IMR-90 (cell line): ENCODE measurements around the gene PPM1K. TPM values are rescaled to one million over a fixed set of nuclear protein-coding genes. Genes with fewer than 3 reads are reported as not detected.

Experiments used
- ATAC-seq: fragments of 200-7000 bp; cut with Tn5 transposase; 2 replicates; pipeline ENCODE4 v1.9.1; 2020; ENCODE audit warnings: low read depth, mild to moderate bottlenecking, moderate library complexity
- BruUV-seq: library from RNA; stranded (reverse); fragments of 400-500 nt; replicated peaks from 2 replicates; lab custom pipeline; 2021; lab: Mats Ljungman, UMichigan
- CTCF ChIA-PET: fragments of 300-600 bp; formaldehyde crosslinking; extraction: SDS; loops from one replicate; lab custom pipeline; 2021; ENCODE audit warnings: antibody characterized with exemption; lab: Yijun Ruan, JAX
- POLR2A ChIA-PET: fragments of 300-600 bp; sonication (Branson Sonifier 250); formaldehyde crosslinking; loops from one replicate; lab custom pipeline; 2022; ENCODE audit warnings: antibody characterized with exemption; ENCODE audit not compliant: unreplicated experiment; lab: Charles Lee
- DNase-seq: peaks from one replicate; pipeline ENCODE4 v3.0.0; 2013
- H2AFZ ChIP-seq: replicated peaks from 2 replicates; pipeline ENCODE3; 2013; ENCODE audit warnings: low read length, mild to moderate bottlenecking; ENCODE audit not compliant: poor library complexity
- H2AK5ac ChIP-seq: 2 replicates; pipeline ENCODE4 v1.6.1; 2013; ENCODE audit warnings: low read depth, low read length, inconsistent platforms
- H2AK9ac ChIP-seq: replicated peaks from 2 replicates; pipeline ENCODE3; 2013; ENCODE audit warnings: mild to moderate bottlenecking, low read depth, low read length, moderate library complexity; ENCODE audit not compliant: poor library complexity
- H2BK120ac ChIP-seq: 2 replicates; pipeline ENCODE4 v1.6.1; 2013; ENCODE audit warnings: low read depth, low read length, inconsistent platforms
- H2BK15ac ChIP-seq: 3 replicates; pipeline ENCODE4 v1.6.1; 2013; ENCODE audit warnings: low read depth, low read length, inconsistent platforms
- H2BK20ac ChIP-seq: 2 replicates; pipeline ENCODE4 v1.6.1; 2013; ENCODE audit warnings: low read depth, mild to moderate bottlenecking, inconsistent platforms, low read length, moderate library complexity
- H2BK5ac ChIP-seq: 2 replicates; pipeline ENCODE4 v1.6.1; 2013; ENCODE audit warnings: mild to moderate bottlenecking, low read depth, low read length, inconsistent platforms; ENCODE audit not compliant: poor library complexity, severe bottlenecking
- H3K14ac ChIP-seq: replicated peaks from 2 replicates; pipeline ENCODE4 v1.6.1; 2013; ENCODE audit warnings: low read depth, low read length, inconsistent platforms
- H3K18ac ChIP-seq: 2 replicates; pipeline ENCODE4 v1.6.1; 2013; ENCODE audit warnings: low read depth, low read length, control low read depth
- H3K23ac ChIP-seq: 2 replicates; pipeline ENCODE4 v1.6.1; 2013; ENCODE audit warnings: low read depth, low read length, inconsistent platforms
- H3K27ac ChIP-seq: 2 replicates; pipeline ENCODE4 v1.5.1; 2013; ENCODE audit warnings: mild to moderate bottlenecking, control low read depth, low read length; ENCODE audit not compliant: insufficient read depth
- H3K27me3 ChIP-seq: 2 replicates; pipeline ENCODE4 v1.6.1; 2013; ENCODE audit warnings: low read length; ENCODE audit not compliant: control insufficient read depth, insufficient read depth
- H3K36me3 ChIP-seq: 2 replicates; pipeline ENCODE4 v1.6.1; 2013; ENCODE audit warnings: low read length, mixed read lengths; ENCODE audit not compliant: control insufficient read depth, insufficient read depth
- H3K4ac ChIP-seq: 2 replicates; pipeline ENCODE4 v1.6.1; 2013; ENCODE audit warnings: low read depth, low read length, inconsistent platforms
- H3K4me1 ChIP-seq: 2 replicates; pipeline ENCODE4 v1.6.1; 2013; ENCODE audit warnings: low read length, mixed read lengths; ENCODE audit not compliant: control insufficient read depth, insufficient read depth
- H3K4me2 ChIP-seq: 2 replicates; pipeline ENCODE4 v1.6.1; 2013; ENCODE audit warnings: low read depth, mild to moderate bottlenecking, control low read depth, low read length, moderate library complexity
- H3K4me3 ChIP-seq: 2 replicates; pipeline ENCODE4 v1.5.1; 2013; ENCODE audit warnings: low read depth, mild to moderate bottlenecking, control low read depth, low read length, moderate library complexity; ENCODE audit not compliant: insufficient read depth
- H3K56ac ChIP-seq: 2 replicates; pipeline ENCODE4 v1.6.1; 2013; ENCODE audit warnings: low read length, inconsistent platforms; ENCODE audit not compliant: insufficient read depth; ENCODE audit errors: extremely low read depth
- H3K79me1 ChIP-seq, 2 experiments: 2 replicates each; pipeline ENCODE4 v1.6.1; 2013; ENCODE audit warnings: low read length in 2 of 2, inconsistent platforms in 1 of 2, low read depth in 1 of 2
- H3K9ac ChIP-seq: 2 replicates; pipeline ENCODE4 v1.6.1; 2013; ENCODE audit warnings: low read depth, low read length, control low read depth
- H3K9me1 ChIP-seq: 2 replicates; pipeline ENCODE4 v1.6.1; 2013; ENCODE audit warnings: low read length, inconsistent platforms; ENCODE audit not compliant: insufficient read depth
- H3K9me3 ChIP-seq: 2 replicates; pipeline ENCODE4 v1.6.1; 2013; ENCODE audit warnings: low read length; ENCODE audit not compliant: control insufficient read depth, insufficient read depth
- H4K20me1 ChIP-seq: 2 replicates; pipeline ENCODE4 v1.6.1; 2013; ENCODE audit warnings: low read length, inconsistent platforms; ENCODE audit not compliant: insufficient read depth
- H4K5ac ChIP-seq: 2 replicates; pipeline ENCODE4 v1.6.1; 2013; ENCODE audit warnings: mild to moderate bottlenecking, low read depth, low read length, control low read depth
- H4K8ac ChIP-seq, 2 experiments: 2 replicates each; pipeline ENCODE4 v1.6.1; 2013; ENCODE audit warnings: low read depth in 2 of 2, low read length in 2 of 2, control low read depth in 1 of 2, inconsistent platforms in 1 of 2
- H4K91ac ChIP-seq: 2 replicates; pipeline ENCODE4 v1.6.1; 2013; ENCODE audit warnings: low read depth, low read length, inconsistent platforms; ENCODE audit not compliant: insufficient read depth
- BHLHE40 ChIP-seq: fragments of 150-350 bp; IDR thresholded peaks from 2 replicates; pipeline ENCODE4 v1.6.1; 2016; ENCODE audit warnings: mild to moderate bottlenecking, low read depth, low read length
- CEBPB ChIP-seq: IDR thresholded peaks from 2 replicates; pipeline ENCODE4 v1.6.1; 2012; ENCODE audit warnings: low read depth, low read length, improper control_type of control experiment
- CHD1 ChIP-seq: IDR thresholded peaks from 2 replicates; pipeline ENCODE4 v1.6.1; 2012; ENCODE audit warnings: low read depth, low read length, improper control_type of control experiment
- CTCF ChIP-seq: conservative IDR thresholded peaks from 2 replicates; pipeline ENCODE4 v1.5.1; 2012; ENCODE audit warnings: mild to moderate bottlenecking, low read depth, low read length, improper control_type of control experiment
- ELK1 ChIP-seq: fragments of 150-350 bp; IDR thresholded peaks from 2 replicates; pipeline ENCODE4 v1.6.1; 2016; ENCODE audit warnings: low read depth, mild to moderate bottlenecking, low read length, moderate library complexity, borderline replicate concordance
- FOS ChIP-seq: fragments of 150-350 bp; IDR thresholded peaks from 2 replicates; pipeline ENCODE4 v1.6.1; 2016; ENCODE audit warnings: low read depth, low read length
- MAFK ChIP-seq: IDR thresholded peaks from 2 replicates; pipeline ENCODE4 v1.6.1; 2012; ENCODE audit warnings: low read depth, low read length, improper control_type of control experiment
- MAZ ChIP-seq: IDR thresholded peaks from 2 replicates; pipeline ENCODE4 v1.6.1; 2012; ENCODE audit warnings: low read depth, mild to moderate bottlenecking, low read length, improper control_type of control experiment, moderate library complexity, borderline replicate concordance
- MXI1 ChIP-seq: IDR thresholded peaks from 2 replicates; pipeline ENCODE4 v1.6.1; 2012; ENCODE audit warnings: low read depth, mild to moderate bottlenecking, low read length, moderate library complexity, borderline replicate concordance
- NFE2L2 ChIP-seq: fragments of 150-350 bp; IDR thresholded peaks from 2 replicates; pipeline ENCODE4 v1.6.1; 2016; ENCODE audit warnings: low read depth, mild to moderate bottlenecking, low read length
- POLR2A ChIP-seq: IDR thresholded peaks from 2 replicates; pipeline ENCODE4 v1.6.1; 2012; ENCODE audit warnings: mild to moderate bottlenecking, low read depth, low read length
- RAD21 ChIP-seq: IDR thresholded peaks from 2 replicates; pipeline ENCODE4 v1.6.1; 2012; ENCODE audit warnings: low read length, improper control_type of control experiment
- RCOR1 ChIP-seq: IDR thresholded peaks from 2 replicates; pipeline ENCODE4 v1.6.1; 2012; ENCODE audit warnings: mild to moderate bottlenecking, low read length, improper control_type of control experiment; ENCODE audit not compliant: insufficient replicate concordance
- RFX5 ChIP-seq: IDR thresholded peaks from 2 replicates; pipeline ENCODE4 v1.8.0; 2012; ENCODE audit warnings: low read depth, mild to moderate bottlenecking, low read length, moderate library complexity
- SMC3 ChIP-seq: fragments of 150-350 bp; IDR thresholded peaks from 2 replicates; pipeline ENCODE4 v1.6.1; 2016; ENCODE audit warnings: low read depth, mild to moderate bottlenecking, antibody characterized with exemption, low read length, moderate library complexity
- USF2 ChIP-seq: fragments of 150-350 bp; IDR thresholded peaks from 2 replicates; pipeline ENCODE4 v1.6.1; 2017; ENCODE audit warnings: mild to moderate bottlenecking, antibody characterized with exemption, low read length, low read depth
- WGBS, 2 experiments: methylation state at CpG; one replicate each; pipeline versions ENCODE4 v1.1.5 to v1.1.7; 2013; ENCODE audit warnings: missing lambda C conversion rate in 2 of 2; ENCODE audit not compliant: insufficient read length in 1 of 2; ENCODE audit errors: extremely low coverage in 2 of 2; 5-methylcytosine and 5-hydroxymethylcytosine counted together
- dilution Hi-C: fragments of 300-500 bp; cut with HindIII; formaldehyde crosslinking; loops from one replicate; pipeline ENCODE4 v1.14.3; 2018; ENCODE audit warnings: low sequenced_read_pairs; ENCODE audit not compliant: unreplicated experiment
- in situ Hi-C: fragments of 300-500 bp; cut with MboI; formaldehyde crosslinking; loops from 3 replicates; pipeline ENCODE4 v1.14.3; 2019; ENCODE audit warnings: low sequenced_read_pairs, inconsistent platforms, mixed read lengths
- intact Hi-C: fragments of 100-400 bp; cut with micrococcal nuclease; formaldehyde crosslinking; loops from 2 replicates; pipeline ENCODE4 v1.10.0; 2022
- polyA plus RNA-seq, 3 experiments: library from polyadenylated mRNA; depleted of rRNA; stranded (reverse); fragments of >200 nt; gene quantifications; 2 replicates each; pipeline ENCODE4 v1.2.3, GENCODE V29; 2012; ENCODE audit warnings: low replicate concordance in 1 of 3
- total RNA-seq: library from RNA; depleted of rRNA; stranded (reverse); fragments of >200 nt; gene quantifications from 2 replicates; pipeline ENCODE4 v1.2.3, GENCODE V29; 2012

The PPM1K gene
- total and polyA plus RNA-seq, 2 of the 4 experiments (the other 2 are of a cell fraction): 6.1 to 11.5 TPM

GRCh38 chr4:88217169-88217568 is 67.2 kb downstream of the PPM1K start:
- Histone ChIP-seq H3K18ac (no peak overlapping the region), H2BK120ac (no peak overlapping the region), H3K9me1 (no peaks in the 10 kb centered on the region), H4K91ac (no peak overlapping the region), H3K9me3 (no peaks in the 10 kb centered on the region), H4K5ac (no peak overlapping the region), H4K20me1 (no peaks in the 10 kb centered on the region), H3K4me1 (no peaks in the 10 kb centered on the region), H2AK9ac (no peak overlapping the region), H3K56ac (no peak overlapping the region), H3K36me3 (no peaks in the 10 kb centered on the region), H4K8ac (no peak overlapping the region), H3K4me2 (no peak overlapping the region), H2BK20ac (no peak overlapping the region), H3K27ac (no peak overlapping the region), H2AK5ac (no peak overlapping the region), H2AFZ (no peak overlapping the region), H3K4me3 (no peak overlapping the region), H2BK15ac (no peak overlapping the region), H3K4ac (no peak overlapping the region), H2BK5ac (no peak overlapping the region), H3K23ac (no peak overlapping the region), H3K14ac (no peak overlapping the region), H3K27me3 (peaks cover 10% of the 10 kb centered on the region), H3K9ac (no peak overlapping the region), H3K79me1 (no peaks in the 10 kb centered on the region)
- no TSS peak for BruUV-seq
- DNase-seq (no peak), ATAC-seq (no peak)
- ChIA-PET POLR2A (no interaction called here), CTCF (interaction anchor here (2.1 kb wide), 1 partner anchor 298 kb away, joined by 10 read pairs; no protein-coding TSS in a partner anchor)
- in situ Hi-C loops (loop anchor here (5.0 to 10.0 kb wide), 2 partner anchors 300 to 532 kb away; no protein-coding TSS in a partner anchor), intact Hi-C loops (no loop called here), dilution Hi-C loops (no loop called here)
- TF ChIP-seq MAZ: no peak
- TF ChIP-seq BHLHE40: no peak
- no peak for TF ChIP-seq RAD21
- no peak for TF ChIP-seq FOS
- no peak for TF ChIP-seq MXI1
- no peak for TF ChIP-seq SMC3
- no peak for TF ChIP-seq CEBPB
- TF ChIP-seq NFE2L2: no peak
- no peak for TF ChIP-seq CHD1
- TF ChIP-seq RCOR1: no peak
- TF ChIP-seq MAFK: no peak
- TF ChIP-seq ELK1: no peak
- TF ChIP-seq POLR2A: no peak
- TF ChIP-seq RFX5: no peak
- TF ChIP-seq USF2: no peak
- TF ChIP-seq CTCF: no peak
- no CpG with 5 or more reads among the region's 4 CpGs for WGBS, 2 experiments
